Fibroblast of lung (primary cell): Measurements from ENCODE around the gene ZNF792. TPM values are rescaled to one million over a fixed set of nuclear protein-coding genes. Genes with fewer than 3 reads are reported as not detected.
"Not testable (repeated sequence)": the region's sequence is repeated elsewhere in the genome, so short reads cannot be mapped to it uniquely, and the experiment has no call there.

Experiments
- DNase-seq, 2 donors: peaks; one replicate each; pipeline versions ENCODE4 v3.0.0 to v3.0.0-alpha.2; 2010; ENCODE audit warnings: low read depth in 2 of 2
- H2AFZ ChIP-seq: 2 replicates; pipeline ENCODE4 v1.5.1; 2012; ENCODE audit warnings: low read length, control low read depth, inconsistent platforms
- H3K27ac ChIP-seq: 2 replicates; pipeline ENCODE4 v1.5.1; 2011; ENCODE audit warnings: low read length, control low read depth; ENCODE audit not compliant: insufficient read depth
- H3K27me3 ChIP-seq: 2 replicates; pipeline ENCODE4 v1.5.1; 2011; ENCODE audit warnings: mild to moderate bottlenecking, low read length; ENCODE audit not compliant: control insufficient read depth, insufficient read depth
- H3K36me3 ChIP-seq: 2 replicates; pipeline ENCODE4 v1.5.1; 2011; ENCODE audit warnings: low read length; ENCODE audit not compliant: control insufficient read depth, insufficient read depth
- H3K4me1 ChIP-seq: 2 replicates; pipeline ENCODE4 v1.5.1; 2011; ENCODE audit warnings: low read length; ENCODE audit not compliant: control insufficient read depth, insufficient read depth; ENCODE audit errors: extremely low read depth
- H3K4me2 ChIP-seq: 2 replicates; pipeline ENCODE4 v1.5.1; 2011; ENCODE audit warnings: low read length, control low read depth; ENCODE audit not compliant: insufficient read depth; ENCODE audit errors: extremely low read depth
- H3K4me3 ChIP-seq, 4 experiments: fragments of 200-600 bp in 1 of 4; sonication (generic) in 1 of 4; replicated peaks in 1 of 4; 2 replicates each; pipeline ENCODE4 v1.5.1; 2011 to 2016; ENCODE audit warnings: low read length in 4 of 4, low read depth in 3 of 4, mild to moderate bottlenecking in 3 of 4, control low read depth in 2 of 4, inconsistent platforms in 1 of 4, mixed read lengths in 1 of 4; ENCODE audit not compliant: insufficient read depth in 1 of 4; ENCODE audit errors: control extremely low read depth in 1 of 4
- H3K79me2 ChIP-seq: 2 replicates; pipeline ENCODE4 v1.5.1; 2012; ENCODE audit warnings: mild to moderate bottlenecking, low read length, inconsistent platforms; ENCODE audit not compliant: control insufficient read depth, insufficient read depth
- H3K9ac ChIP-seq: 2 replicates; pipeline ENCODE4 v1.5.1; 2011; ENCODE audit warnings: mild to moderate bottlenecking, low read length, control low read depth; ENCODE audit not compliant: insufficient read depth
- H3K9me3 ChIP-seq: 2 replicates; pipeline ENCODE4 v1.5.1; 2012; ENCODE audit warnings: low read depth, low read length; ENCODE audit not compliant: control insufficient read depth, insufficient read depth
- H4K20me1 ChIP-seq: 2 replicates; pipeline ENCODE4 v1.5.1; 2011; ENCODE audit warnings: low read length; ENCODE audit not compliant: control insufficient read depth, insufficient read depth; ENCODE audit errors: extremely low read depth
- EZH2 ChIP-seq: IDR thresholded peaks from 2 replicates; pipeline ENCODE4 v1.5.1; 2012; ENCODE audit warnings: low read length, control low read depth, mild to moderate bottlenecking; ENCODE audit errors: missing control alignments
- polyA plus RNA-seq, 2 donors: library from polyadenylated mRNA; depleted of rRNA in 1 of 2; stranded (reverse) in 1 of 2; unstranded in 1 of 2; fragments of >200 nt; gene quantifications; 2 replicates each; pipeline ENCODE4 v1.2.1, GENCODE V29; 2011 to 2012; ENCODE audit warnings: missing spikeins in 1 of 2
- total RNA-seq: library from RNA; depleted of rRNA; stranded (reverse); fragments of >200 nt; gene quantifications from 2 replicates; pipeline ENCODE4 v1.2.1, GENCODE V29; 2014
- TF ChIP-seq, protein P1 (sequence below), 2 donors: IDR thresholded peaks in 1 of 2; conservative IDR thresholded peaks in 1 of 2; 1 replicate in 1 of 2; 2 replicates in 1 of 2; pipeline ENCODE4 v1.5.1; 2011 to 2012; ENCODE audit warnings: low read length in 2 of 2, control low read depth in 1 of 2, inconsistent platforms in 1 of 2, low read depth in 1 of 2, mild to moderate bottlenecking in 1 of 2

The ZNF792 gene
- total and polyA plus RNA-seq, 2 donors (not counting 1 experiment from before 2014, with no cell fraction given) = 1.7 to 5.0 TPM

DNA sequence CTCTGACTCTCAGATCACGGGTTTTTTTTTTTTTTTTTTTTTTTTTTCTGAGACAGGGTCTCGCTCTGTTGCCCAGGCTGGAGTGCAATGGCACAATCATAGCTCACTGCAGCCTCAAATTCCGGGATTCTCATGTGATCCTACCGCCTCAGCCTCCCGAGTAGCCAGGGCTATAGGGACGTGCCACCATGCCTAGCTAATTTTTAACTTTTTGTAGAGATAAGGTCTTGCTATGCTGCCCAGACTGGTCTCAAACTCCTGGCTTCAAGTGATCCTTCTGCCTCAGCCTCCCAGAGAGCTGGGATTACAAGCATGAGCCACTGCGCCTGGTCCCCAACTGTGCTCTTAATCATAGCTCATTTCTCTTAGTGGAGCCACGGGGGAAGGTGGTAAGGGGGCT lies 31.5 kb upstream of the ZNF792 start:
- no peak overlapping the region for H3K4me2 ChIP-seq

DNA sequence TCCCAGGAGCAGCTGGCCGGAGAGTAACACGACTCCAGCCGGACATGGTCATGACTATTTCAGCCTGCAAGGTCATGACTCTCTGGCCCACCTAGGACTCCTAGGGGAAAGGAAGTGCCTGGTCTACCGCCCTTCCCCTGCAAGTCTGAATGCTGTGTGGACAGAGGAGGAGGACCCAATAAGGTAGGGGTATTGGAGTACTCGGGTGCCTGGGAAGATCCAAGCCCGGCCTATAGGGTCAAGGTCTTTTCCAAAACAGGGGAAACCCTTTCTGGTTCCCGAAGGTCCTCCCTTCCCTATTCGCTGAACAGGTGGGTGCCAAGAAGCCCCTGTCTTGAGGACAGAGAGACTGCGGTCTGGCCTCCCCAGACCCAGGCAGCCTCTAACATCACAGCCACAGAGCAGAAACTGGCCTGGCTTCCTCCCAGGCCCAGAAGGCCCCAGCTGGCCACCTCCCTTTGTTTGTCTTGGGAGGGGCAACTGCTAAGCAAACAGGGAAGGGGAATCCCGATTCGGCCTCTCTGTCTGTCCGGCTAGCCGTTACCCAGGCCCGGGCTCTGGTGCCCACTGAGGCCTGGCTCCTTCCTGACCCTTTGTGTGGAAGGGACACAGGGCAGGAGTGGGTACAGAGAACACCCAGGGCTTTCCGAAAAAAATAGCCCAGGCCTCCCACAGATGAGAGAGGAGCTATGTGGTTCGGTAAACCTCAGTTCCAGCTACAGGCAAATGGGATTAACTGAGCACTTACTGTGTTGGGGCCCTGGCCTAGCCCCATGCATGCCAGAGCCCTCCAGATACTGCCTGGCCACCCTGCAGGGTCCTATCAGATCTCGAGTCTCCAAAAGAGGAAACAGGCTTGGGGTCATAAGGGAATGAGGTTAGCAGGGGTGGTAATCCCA lies 30.9 kb upstream of the ZNF792 start:
- Histone ChIP-seq H3K36me3 (no peaks in the 10 kb centered on the region), H3K4me3 (no peak overlapping the region), H3K9me3 (no peaks in the 10 kb centered on the region), H3K9ac (no peak overlapping the region), H3K27ac (no peak overlapping the region), H3K79me2 (no peaks in the 10 kb centered on the region), H2AFZ (no peak overlapping the region), H3K27me3 (no peaks in the 10 kb centered on the region), H3K4me2 (no peak overlapping the region), H3K4me1 (peaks cover 2% of the 10 kb centered on the region), H4K20me1 (no peaks in the 10 kb centered on the region)
- DNase-seq = no peak
- TF ChIP-seq, protein P1, sequence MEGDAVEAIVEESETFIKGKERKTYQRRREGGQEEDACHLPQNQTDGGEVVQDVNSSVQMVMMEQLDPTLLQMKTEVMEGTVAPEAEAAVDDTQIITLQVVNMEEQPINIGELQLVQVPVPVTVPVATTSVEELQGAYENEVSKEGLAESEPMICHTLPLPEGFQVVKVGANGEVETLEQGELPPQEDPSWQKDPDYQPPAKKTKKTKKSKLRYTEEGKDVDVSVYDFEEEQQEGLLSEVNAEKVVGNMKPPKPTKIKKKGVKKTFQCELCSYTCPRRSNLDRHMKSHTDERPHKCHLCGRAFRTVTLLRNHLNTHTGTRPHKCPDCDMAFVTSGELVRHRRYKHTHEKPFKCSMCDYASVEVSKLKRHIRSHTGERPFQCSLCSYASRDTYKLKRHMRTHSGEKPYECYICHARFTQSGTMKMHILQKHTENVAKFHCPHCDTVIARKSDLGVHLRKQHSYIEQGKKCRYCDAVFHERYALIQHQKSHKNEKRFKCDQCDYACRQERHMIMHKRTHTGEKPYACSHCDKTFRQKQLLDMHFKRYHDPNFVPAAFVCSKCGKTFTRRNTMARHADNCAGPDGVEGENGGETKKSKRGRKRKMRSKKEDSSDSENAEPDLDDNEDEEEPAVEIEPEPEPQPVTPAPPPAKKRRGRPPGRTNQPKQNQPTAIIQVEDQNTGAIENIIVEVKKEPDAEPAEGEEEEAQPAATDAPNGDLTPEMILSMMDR (conservative IDR thresholded peaks at IDR 0.05 in 1 of 2, IDR thresholded peaks at IDR 0.05 in 1 of 2; ENCODE audit: low read depth in 1 of 2, low read length in 2 of 2) = no peak
- TF ChIP-seq EZH2 = no peak

More for the DNA sequence above, 31.5 kb upstream of the ZNF792 start:
- Histone ChIP-seq H3K27me3 (no peaks in the 10 kb centered on the region), H3K9ac (no peak overlapping the region), H3K27ac (no peak overlapping the region), H3K4me1 (peaks cover 2% of the 10 kb centered on the region), H3K4me3 (no peak overlapping the region), H3K9me3 (no peaks in the 10 kb centered on the region), H3K36me3 (no peaks in the 10 kb centered on the region), H3K79me2 (peaks cover under 1% of the 10 kb centered on the region), H2AFZ (no peak overlapping the region), H4K20me1 (no peaks in the 10 kb centered on the region)
- TF ChIP-seq, protein P1 (conservative IDR thresholded peaks at IDR 0.05 in 1 of 2, IDR thresholded peaks at IDR 0.05 in 1 of 2; ENCODE audit: low read depth in 1 of 2, low read length in 2 of 2) = no peak
- no peak for TF ChIP-seq EZH2
- DNase-seq = no peak

DNA sequence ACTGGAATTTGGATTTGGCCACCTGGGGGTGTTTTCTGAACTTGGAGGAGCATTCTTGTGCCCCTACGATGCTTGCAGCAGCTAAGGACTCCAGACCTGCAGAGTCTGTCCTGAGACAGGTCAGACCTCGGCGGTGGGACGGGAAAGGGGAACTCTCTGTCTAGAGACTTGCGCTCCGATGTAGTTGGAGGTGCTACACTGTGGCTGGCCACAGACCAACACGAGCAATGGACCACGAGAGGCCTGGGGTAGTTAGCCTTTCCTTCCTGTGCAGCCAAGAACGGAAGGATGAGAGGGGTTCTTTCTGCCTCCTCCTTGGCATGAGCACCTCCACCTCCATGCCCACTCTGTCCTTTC lies 30.2 kb upstream of the ZNF792 start:
- H2AFZ ChIP-seq = no peak overlapping the region
- H3K4me1 ChIP-seq = peaks cover 1% of the 10 kb centered on the region
- H4K20me1 ChIP-seq = no peaks in the 10 kb centered on the region
- H3K27me3 ChIP-seq = no peaks in the 10 kb centered on the region
- TF ChIP-seq EZH2 = no peak
- TF ChIP-seq, protein P1 (conservative IDR thresholded peaks at IDR 0.05 in 1 of 2, IDR thresholded peaks at IDR 0.05 in 1 of 2; ENCODE audit: low read depth in 1 of 2, low read length in 2 of 2) = no peak
- H3K79me2 ChIP-seq = no peaks in the 10 kb centered on the region
- H3K4me2 ChIP-seq = no peak overlapping the region
- no peak overlapping the region for H3K4me3 ChIP-seq
- no peak for DNase-seq
- H3K9me3 ChIP-seq = no peaks in the 10 kb centered on the region
- H3K9ac ChIP-seq = no peak overlapping the region
- H3K36me3 ChIP-seq = no peaks in the 10 kb centered on the region
- no peak overlapping the region for H3K27ac ChIP-seq

DNA sequence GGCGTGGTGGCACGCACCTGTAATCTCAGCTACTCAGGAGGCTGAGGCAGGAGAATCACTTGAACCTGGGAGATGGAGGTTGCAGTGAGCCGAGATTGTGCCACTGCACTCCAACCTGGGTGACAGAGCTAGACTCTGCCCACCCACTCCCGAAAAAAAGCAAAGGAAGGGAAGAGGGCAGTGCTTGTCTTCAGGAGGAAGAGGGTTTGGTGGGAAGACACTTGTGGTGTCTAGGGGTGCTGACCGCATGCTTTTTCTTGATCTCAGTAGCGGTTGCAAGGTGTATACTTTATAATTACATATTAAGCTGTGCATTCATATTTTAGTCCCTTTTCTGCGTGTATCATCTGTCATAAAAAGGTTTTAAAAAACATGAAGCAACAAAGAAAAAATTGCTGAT lies 28.6 kb upstream of the ZNF792 start:
- not testable (repeated sequence) for H3K9me3 ChIP-seq

More for the DNA sequence above, 28.6 kb upstream of the ZNF792 start:
- H3K27ac ChIP-seq, H2AFZ ChIP-seq, DNase-seq, H3K4me2 ChIP-seq, H4K20me1 ChIP-seq, H3K27me3 ChIP-seq, H3K9ac ChIP-seq, H3K36me3 ChIP-seq, H3K4me3 ChIP-seq, H3K79me2 ChIP-seq, H3K4me1 ChIP-seq: not testable (repeated sequence)
